HepG2 (cell line): Measurements from ENCODE around the gene RIPPLY2. TPM values are rescaled to one million over a fixed set of nuclear protein-coding genes. Genes with fewer than 3 reads are reported as not detected.

Experiments used
- ARID3A ChIP-seq: IDR thresholded peaks from 2 replicates; pipeline ENCODE4 v1.6.1; 2012; ENCODE audit warnings: low read depth, low read length, improper control_type of control experiment
- ARNTL ChIP-seq: sonication (generic); formaldehyde crosslinking; IDR thresholded peaks from 2 replicates; pipeline ENCODE4 v1.4.0; 2020; ENCODE audit warnings: mild to moderate bottlenecking, missing genetic modification reagents
- ATAD3A ChIP-seq: sonication (generic); formaldehyde crosslinking; IDR thresholded peaks from 2 replicates; pipeline ENCODE4 v1.4.0; 2020; ENCODE audit warnings: missing genetic modification reagents
- EHMT2 ChIP-seq: fragments of 200-600 bp; sonication (generic); IDR thresholded peaks from 2 replicates; pipeline ENCODE4 v1.7.0; 2017; ENCODE audit warnings: antibody characterized with exemption, low read depth, low read length, borderline replicate concordance
- HMGXB4 ChIP-seq, 2 experiments: sonication (generic) in 1 of 2; formaldehyde crosslinking in 1 of 2; IDR thresholded peaks; 2 replicates each; pipeline versions ENCODE4 v1.4.0 to v1.6.1; 2018 to 2020; ENCODE audit warnings: missing genetic modification reagents in 2 of 2, borderline replicate concordance in 1 of 2, low read depth in 1 of 2, mild to moderate bottlenecking in 1 of 2, missing biosample characterization in 1 of 2
- IRF9 ChIP-seq: sonication (generic); formaldehyde crosslinking; IDR thresholded peaks from 2 replicates; pipeline ENCODE4 v1.8.0; 2022; ENCODE audit warnings: missing genetic modification reagents, mild to moderate bottlenecking, borderline replicate concordance
- KLF15 ChIP-seq: sonication (generic); formaldehyde crosslinking; IDR thresholded peaks from 2 replicates; pipeline ENCODE4 v1.8.1; 2023; ENCODE audit warnings: borderline replicate concordance, mild to moderate bottlenecking, inconsistent platforms, missing genetic modification reagents, mixed read lengths
- LBX2 ChIP-seq: sonication (generic); formaldehyde crosslinking; IDR thresholded peaks from 2 replicates; pipeline ENCODE4 v1.5.0; 2020; ENCODE audit warnings: missing genetic modification reagents, mild to moderate bottlenecking, borderline replicate concordance
- MED8 ChIP-seq: sonication (generic); formaldehyde crosslinking; IDR thresholded peaks from 2 replicates; pipeline ENCODE4 v1.8.1; 2023; ENCODE audit warnings: mild to moderate bottlenecking, missing genetic modification reagents; ENCODE audit not compliant: insufficient replicate concordance
- POLR2AphosphoS2 ChIP-seq: IDR thresholded peaks from 2 replicates; pipeline ENCODE4 v1.6.1; 2011; ENCODE audit warnings: low read depth, low read length, improper control_type of control experiment
- PPARG ChIP-seq: conservative IDR thresholded peaks from 2 replicates; pipeline ENCODE4 v1.6.1; 2016; ENCODE audit warnings: missing biosample characterization, missing genetic modification reagents
- RFX3 ChIP-seq: IDR thresholded peaks from 2 replicates; pipeline ENCODE4 v1.6.1; 2016; ENCODE audit warnings: missing biosample characterization, missing genetic modification reagents
- STAT6 ChIP-seq: sonication (generic); formaldehyde crosslinking; IDR thresholded peaks from 2 replicates; pipeline ENCODE4 v1.4.0; 2020; ENCODE audit warnings: missing genetic modification reagents, mild to moderate bottlenecking, borderline replicate concordance
- TEAD3 ChIP-seq: optimal IDR thresholded peaks from 2 replicates; pipeline ENCODE3; 2016; ENCODE audit warnings: borderline replicate concordance
- TGIF2 ChIP-seq: IDR thresholded peaks from 2 replicates; pipeline ENCODE4 v1.6.1; 2016; ENCODE audit warnings: control low read depth, missing compliant biosample characterization
- THAP7 ChIP-seq: sonication (generic); formaldehyde crosslinking; IDR thresholded peaks from 2 replicates; pipeline ENCODE4 v1.8.1; 2023; ENCODE audit warnings: mild to moderate bottlenecking, missing genetic modification reagents
- ZBTB7A ChIP-seq: sonication (generic); formaldehyde crosslinking; IDR thresholded peaks from 2 replicates; pipeline ENCODE4 v1.8.0; 2022; ENCODE audit warnings: mild to moderate bottlenecking, missing genetic modification reagents
- ZNF10 ChIP-seq: sonication (generic); formaldehyde crosslinking; IDR thresholded peaks from 2 replicates; pipeline ENCODE4 v1.4.0; 2020; ENCODE audit warnings: mild to moderate bottlenecking, low read depth, missing genetic modification reagents, borderline replicate concordance
- ZNF878 ChIP-seq: sonication (generic); formaldehyde crosslinking; IDR thresholded peaks from 2 replicates; pipeline ENCODE4 v1.8.1; 2023; ENCODE audit warnings: mild to moderate bottlenecking, missing genetic modification reagents, moderate library complexity
- polyA plus RNA-seq, 8 experiments: library from polyadenylated mRNA; depleted of rRNA in 3 of 8; stranded (reverse) in 7 of 8; unstranded in 1 of 8; fragments of >200 nt; fragmentation: Illumina TruSeq in 4 of 8; extraction: Trizol in 4 of 8; gene quantifications; 2 replicates each; pipeline versions ENCODE4 v1.2.1 to v1.2.3, GENCODE V29; 2011 to 2016; ENCODE audit warnings: low read depth in 4 of 8, missing spikeins in 1 of 8, mixed read lengths in 1 of 8; ENCODE audit not compliant: insufficient read depth in 1 of 8
- total RNA-seq, 5 experiments: library from RNA; depleted of rRNA; stranded (reverse); fragments of >200 nt; fragmentation: Illumina TruSeq; extraction: Trizol; gene quantifications; 2 replicates each; pipeline ENCODE4 v1.2.3, GENCODE V29; 2016; ENCODE audit warnings: low read depth in 1 of 5

Gene RIPPLY2
- total and polyA plus RNA-seq, 2 of the 13 experiments (the other 11 are each of a cell fraction or from before 2014, with no cell fraction given), result not detected

GRCh38 chr6:83859410-83860358, 6.5 kb downstream of the RIPPLY2 start, which contains the start of gene CYB5R4 (continued):
- peak; percentile 99 for TF ChIP-seq TGIF2 (CRISPR knock-in tag)
- TF ChIP-seq ARID3A, result no peak; the same call in 1 of the 2 replicates
- no peak for TF ChIP-seq ARNTL
- TF ChIP-seq ATAD3A, result peak; percentile 98
- TF ChIP-seq IRF9 (CRISPR knock-in tag), result peak; percentile 75
- TF ChIP-seq PPARG, result peak; percentile 83
- TF ChIP-seq TEAD3 (CRISPR knock-in tag), result peak; percentile 81
- 0 out of 2 replicates have a peak, but pooled peaks have one; percentile 60 for TF ChIP-seq ZNF878 (CRISPR knock-in tag)
- no peak for TF ChIP-seq THAP7 (CRISPR knock-in tag)
- TF ChIP-seq RFX3 (CRISPR knock-in tag), result peak; percentile 69; the same call in 1 of the 2 replicates
- TF ChIP-seq POLR2AphosphoS2, result no peak
- no peak for TF ChIP-seq ZNF10 (CRISPR knock-in tag)
- TF ChIP-seq STAT6 (CRISPR knock-in tag), result no peak
- TF ChIP-seq HMGXB4 (CRISPR knock-in tag; IDR thresholded peaks at IDR 0.05; ENCODE audit: borderline replicate concordance in 1 of 2, low read depth in 1 of 2), result peak; percentile 76 to 85
- TF ChIP-seq KLF15 (CRISPR knock-in tag), result peak; percentile 98
- TF ChIP-seq LBX2 (CRISPR knock-in tag), result no peak
- no peak for TF ChIP-seq MED8 (CRISPR knock-in tag)
- TF ChIP-seq ZBTB7A (CRISPR knock-in tag), result peak; percentile 98
- TF ChIP-seq EHMT2, result peak; percentile 100; the same call in 1 of the 2 replicates
